Large intestine (tissue), 3 donors: ENCODE data around the gene PCDHB13. TPM values are rescaled to one million over a fixed set of nuclear protein-coding genes. Genes with fewer than 3 reads are reported as not detected.
"Not testable (repeated sequence)": the region's sequence is repeated elsewhere in the genome, so short reads cannot be mapped to it uniquely, and the experiment has no call there.

Experiments used
- DNase-seq, 2 donors: peaks; one replicate each; pipeline versions ENCODE4 v3.0.0 to v3.0.0-alpha.2; 2013
- H3K27ac ChIP-seq: one replicate; pipeline ENCODE4 v1.5.1; 2013; ENCODE audit warnings: low read length
- H3K27me3 ChIP-seq: 2 replicates; pipeline ENCODE4 v1.6.1; 2013; ENCODE audit warnings: low read length; ENCODE audit not compliant: control insufficient read depth, insufficient read depth
- H3K36me3 ChIP-seq: 2 replicates; pipeline ENCODE4 v1.6.1; 2013; ENCODE audit warnings: low read length; ENCODE audit not compliant: control insufficient read depth, insufficient read depth
- H3K4me1 ChIP-seq: one replicate; pipeline ENCODE4 v1.6.1; 2013; ENCODE audit warnings: low read length; ENCODE audit not compliant: control insufficient read depth, insufficient read depth
- H3K4me3 ChIP-seq: one replicate; pipeline ENCODE4 v1.5.1; 2013; ENCODE audit warnings: low read length
- H3K9me3 ChIP-seq: one replicate; pipeline ENCODE4 v1.6.1; 2013; ENCODE audit warnings: mild to moderate bottlenecking, low read depth, low read length, moderate library complexity; ENCODE audit not compliant: control insufficient read depth
- WGBS: methylation state at CpG from one replicate; pipeline ENCODE4 v1.1.5; 2013; ENCODE audit warnings: low lambda C conversion rate; ENCODE audit not compliant: insufficient coverage; 5-methylcytosine and 5-hydroxymethylcytosine counted together
- polyA plus RNA-seq: library from polyadenylated mRNA; unstranded; fragments of 120-200 nt; gene quantifications from one replicate; pipeline ENCODE4 v1.2.1, GENCODE V29; 2013

Gene PCDHB13
- polyA plus RNA-seq, 1 donor = 1.4 TPM

DNA sequence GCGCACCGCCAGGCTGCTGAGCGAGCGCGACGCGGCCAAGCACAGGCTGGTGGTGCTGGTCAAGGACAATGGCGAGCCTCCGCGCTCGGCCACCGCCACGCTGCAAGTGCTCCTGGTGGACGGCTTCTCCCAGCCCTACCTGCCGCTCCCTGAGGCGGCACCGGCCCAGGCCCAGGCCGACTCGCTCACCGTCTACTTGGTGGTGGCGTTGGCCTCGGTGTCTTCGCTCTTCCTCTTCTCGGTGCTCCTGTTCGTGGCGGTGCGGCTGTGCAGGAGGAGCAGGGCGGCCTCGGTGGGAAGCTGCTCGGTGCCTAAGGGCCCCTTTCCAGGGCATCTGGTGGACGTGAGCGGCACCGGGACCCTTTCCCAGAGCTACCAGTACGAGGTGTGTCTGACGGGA is 12.1 kb upstream of the PCDHB13 start:
- peaks cover 15% of the 10 kb centered on the region for H3K9me3 ChIP-seq
- not testable (repeated sequence) for H3K4me1 ChIP-seq, DNase-seq, H3K27me3 ChIP-seq, H3K27ac ChIP-seq, H3K36me3 ChIP-seq, H3K4me3 ChIP-seq
- WGBS = no CpG with 5 or more reads among the region's 35 CpGs

DNA sequence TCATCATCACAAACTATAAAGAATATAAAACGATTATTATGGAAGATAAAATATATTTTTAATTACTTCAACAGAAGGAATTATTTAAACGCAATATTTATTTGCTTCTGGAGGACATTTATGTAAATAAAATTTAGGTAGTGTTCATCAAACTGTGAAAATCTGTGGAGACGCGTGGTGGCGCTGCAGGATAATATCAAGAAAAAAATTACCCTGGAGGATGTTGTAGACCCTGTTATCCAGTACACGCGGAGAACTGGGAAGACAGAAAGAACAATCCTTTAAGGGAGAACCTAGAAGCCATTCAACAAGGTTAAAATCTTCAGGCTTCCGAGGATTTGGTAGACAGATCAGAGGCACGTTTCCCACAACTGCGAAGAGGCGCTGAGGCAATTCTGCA is 5.2 kb upstream of the PCDHB13 start, which contains the start of gene PCDHB12:
PCDHB12 (plus strand) TSS at position 242 of the 400 bp plus-strand sequence. CDS start 189 bp downstream, outside the sequence.
- Histone ChIP-seq H3K27ac (no peak within 1 kb of the TSS), H3K27me3 (peaks cover 7% of the 10 kb centered on the region), H3K9me3 (peaks cover 10% of the 10 kb centered on the region), H3K4me1 (no peaks in the 10 kb centered on the region), H3K36me3 (no peaks in the 10 kb centered on the region), H3K4me3 (no peak within 1 kb of the TSS)
- WGBS = 17% methylated on average over 2 of the region's 11 CpGs
- no peak for DNase-seq

DNA sequence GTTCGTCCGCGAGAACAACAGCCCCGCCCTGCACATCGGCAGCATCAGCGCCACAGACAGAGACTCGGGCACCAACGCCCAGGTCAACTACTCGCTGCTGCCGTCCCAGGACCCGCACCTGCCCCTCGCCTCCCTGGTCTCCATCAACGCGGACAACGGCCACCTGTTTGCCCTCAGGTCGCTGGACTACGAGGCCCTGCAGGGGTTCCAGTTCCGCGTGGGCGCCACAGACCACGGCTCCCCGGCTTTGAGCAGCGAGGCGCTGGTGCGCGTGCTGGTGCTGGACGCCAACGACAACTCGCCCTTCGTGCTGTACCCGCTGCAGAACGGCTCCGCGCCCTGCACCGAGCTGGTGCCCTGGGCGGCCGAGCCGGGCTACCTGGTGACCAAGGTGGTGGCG is 3.4 kb upstream of the PCDHB13 start:
- not testable (repeated sequence) for DNase-seq, H3K4me3 ChIP-seq, H3K36me3 ChIP-seq, H3K27me3 ChIP-seq, H3K4me1 ChIP-seq, H3K27ac ChIP-seq
- no CpG with 5 or more reads among the region's 39 CpGs for WGBS
- peaks cover 11% of the 10 kb centered on the region for H3K9me3 ChIP-seq

DNA sequence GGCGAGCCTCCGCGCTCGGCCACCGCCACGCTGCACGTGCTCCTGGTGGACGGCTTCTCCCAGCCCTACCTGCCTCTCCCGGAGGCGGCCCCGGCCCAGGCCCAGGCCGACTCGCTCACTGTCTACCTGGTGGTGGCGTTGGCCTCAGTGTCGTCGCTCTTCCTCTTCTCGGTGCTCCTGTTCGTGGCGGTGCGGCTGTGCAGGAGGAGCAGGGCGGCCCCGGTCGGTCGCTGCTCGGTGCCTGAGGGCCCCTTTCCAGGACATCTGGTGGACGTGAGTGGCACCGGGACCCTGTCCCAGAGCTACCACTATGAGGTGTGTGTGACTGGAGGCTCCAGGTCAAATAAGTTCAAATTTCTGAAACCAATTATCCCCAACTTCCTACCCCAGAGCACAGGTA is 2.9 kb upstream of the PCDHB13 start:
- H3K27ac ChIP-seq, H3K27me3 ChIP-seq, H3K36me3 ChIP-seq, DNase-seq, H3K4me3 ChIP-seq, H3K4me1 ChIP-seq: not testable (repeated sequence)
- H3K9me3 ChIP-seq = peaks cover 15% of the 10 kb centered on the region
- WGBS = no CpG with 5 or more reads among the region's 27 CpGs

DNA sequence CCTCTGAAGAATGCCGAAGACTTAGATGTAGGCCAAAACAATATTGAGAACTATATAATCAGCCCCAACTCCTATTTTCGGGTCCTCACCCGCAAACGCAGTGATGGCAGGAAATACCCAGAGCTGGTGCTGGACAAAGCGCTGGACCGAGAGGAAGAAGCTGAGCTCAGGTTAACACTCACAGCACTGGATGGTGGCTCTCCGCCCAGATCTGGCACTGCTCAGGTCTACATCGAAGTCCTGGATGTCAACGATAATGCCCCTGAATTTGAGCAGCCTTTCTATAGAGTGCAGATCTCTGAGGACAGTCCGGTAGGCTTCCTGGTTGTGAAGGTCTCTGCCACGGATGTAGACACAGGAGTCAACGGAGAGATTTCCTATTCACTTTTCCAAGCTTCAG is 864 bp downstream of the PCDHB13 start:
- WGBS = 50% methylated on average over 1 of the region's 12 CpGs
- not testable (repeated sequence) for H3K36me3 ChIP-seq, H3K4me1 ChIP-seq, H3K27ac ChIP-seq, H3K27me3 ChIP-seq, H3K4me3 ChIP-seq, DNase-seq
- H3K9me3 ChIP-seq = peaks cover 25% of the 10 kb centered on the region

DNA sequence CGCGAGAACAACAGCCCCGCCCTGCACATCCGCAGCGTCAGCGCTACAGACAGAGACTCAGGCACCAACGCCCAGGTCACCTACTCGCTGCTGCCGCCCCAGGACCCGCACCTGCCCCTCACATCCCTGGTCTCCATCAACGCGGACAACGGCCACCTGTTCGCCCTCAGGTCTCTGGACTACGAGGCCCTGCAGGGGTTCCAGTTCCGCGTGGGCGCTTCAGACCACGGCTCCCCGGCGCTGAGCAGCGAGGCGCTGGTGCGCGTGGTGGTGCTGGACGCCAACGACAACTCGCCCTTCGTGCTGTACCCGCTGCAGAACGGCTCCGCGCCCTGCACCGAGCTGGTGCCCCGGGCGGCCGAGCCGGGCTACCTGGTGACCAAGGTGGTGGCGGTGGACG is 1.8 kb downstream of the PCDHB13 start:
- H3K9me3 ChIP-seq = peaks cover 20% of the 10 kb centered on the region
- H3K27me3 ChIP-seq, H3K27ac ChIP-seq, H3K36me3 ChIP-seq, H3K4me3 ChIP-seq, DNase-seq, H3K4me1 ChIP-seq: not testable (repeated sequence)
- no CpG with 5 or more reads among the region's 40 CpGs for WGBS

DNA sequence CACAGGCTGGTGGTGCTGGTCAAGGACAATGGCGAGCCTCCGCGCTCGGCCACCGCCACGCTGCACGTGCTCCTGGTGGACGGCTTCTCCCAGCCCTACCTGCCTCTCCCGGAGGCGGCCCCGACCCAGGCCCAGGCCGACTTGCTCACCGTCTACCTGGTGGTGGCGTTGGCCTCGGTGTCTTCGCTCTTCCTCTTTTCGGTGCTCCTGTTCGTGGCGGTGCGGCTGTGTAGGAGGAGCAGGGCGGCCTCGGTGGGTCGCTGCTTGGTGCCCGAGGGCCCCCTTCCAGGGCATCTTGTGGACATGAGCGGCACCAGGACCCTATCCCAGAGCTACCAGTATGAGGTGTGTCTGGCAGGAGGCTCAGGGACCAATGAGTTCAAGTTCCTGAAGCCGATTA is 2.3 kb downstream of the PCDHB13 start:
- not testable (repeated sequence) for H3K27me3 ChIP-seq, DNase-seq, H3K4me1 ChIP-seq, H3K36me3 ChIP-seq, H3K4me3 ChIP-seq, H3K27ac ChIP-seq
- peaks cover 16% of the 10 kb centered on the region for H3K9me3 ChIP-seq
- no CpG with 5 or more reads among the region's 26 CpGs for WGBS

DNA sequence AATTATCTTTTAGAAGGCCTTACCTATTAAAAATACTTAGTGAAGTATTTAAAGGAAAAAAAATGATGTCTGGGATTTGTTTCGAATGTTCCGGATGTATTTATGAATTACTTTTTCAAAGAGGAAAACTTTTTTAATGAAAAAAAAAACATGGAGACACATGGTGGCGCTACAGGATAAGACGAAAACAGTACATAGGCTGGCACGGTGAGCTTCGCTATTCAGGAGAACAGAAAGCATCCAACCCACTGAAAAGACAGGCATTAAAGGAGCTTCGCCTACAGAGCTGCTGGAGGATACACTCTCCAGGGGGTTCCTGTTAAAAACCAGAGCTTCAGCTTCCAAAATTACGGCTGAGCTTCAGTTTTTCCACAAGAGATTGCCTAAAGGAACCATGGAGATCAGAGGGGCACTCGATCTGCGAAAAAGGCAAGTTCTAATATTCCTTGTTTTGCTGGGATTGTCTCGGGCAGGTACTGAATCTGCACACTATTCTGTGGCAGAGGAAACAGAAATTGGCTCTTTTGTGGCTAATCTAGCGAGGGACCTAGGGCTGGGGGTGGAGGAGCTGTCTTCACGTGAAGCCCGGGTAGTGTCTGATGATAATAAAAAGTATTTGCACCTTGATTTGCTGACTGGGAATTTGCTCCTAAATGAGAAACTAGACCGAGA is 9.5 kb downstream of the PCDHB13 start, which contains the start of gene PCDHB14:
PCDHB14 (plus strand) TSS at position 232 of the 672 bp plus-strand sequence; CDS start at position 395, 163 bp downstream.
- 17% methylated on average over 3 of the region's 15 CpGs for WGBS
- no peaks in the 10 kb centered on the region for H3K36me3 ChIP-seq
- no peak within 1 kb of the TSS for H3K27ac ChIP-seq
- H3K9me3 ChIP-seq = peaks cover 16% of the 10 kb centered on the region
- H3K27me3 ChIP-seq = peaks cover 2% of the 10 kb centered on the region
- H3K4me1 ChIP-seq = no peaks in the 10 kb centered on the region
- H3K4me3 ChIP-seq = no peak within 1 kb of the TSS
- DNase-seq = no peak

DNA sequence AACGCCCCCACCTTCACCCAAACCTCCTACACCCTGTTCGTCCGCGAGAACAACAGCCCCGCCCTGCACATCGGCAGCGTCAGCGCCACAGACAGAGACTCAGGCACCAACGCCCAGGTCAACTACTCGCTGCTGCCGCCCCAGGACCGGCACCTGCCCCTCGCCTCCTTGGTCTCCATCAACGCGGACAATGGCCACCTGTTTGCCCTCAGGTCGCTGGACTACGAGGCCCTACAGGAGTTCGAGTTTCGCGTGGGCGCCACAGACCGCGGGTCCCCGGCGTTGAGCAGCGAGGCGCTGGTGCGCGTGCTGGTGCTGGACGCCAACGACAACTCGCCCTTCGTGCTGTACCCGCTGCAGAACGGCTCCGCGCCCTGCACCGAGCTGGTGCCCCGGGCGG is 11.1 kb downstream of the PCDHB13 start:
- H3K9me3 ChIP-seq = peaks cover 11% of the 10 kb centered on the region
- not testable (repeated sequence) for H3K27ac ChIP-seq, H3K4me3 ChIP-seq, H3K4me1 ChIP-seq, DNase-seq, H3K27me3 ChIP-seq, H3K36me3 ChIP-seq
- no CpG with 5 or more reads among the region's 40 CpGs for WGBS

DNA sequence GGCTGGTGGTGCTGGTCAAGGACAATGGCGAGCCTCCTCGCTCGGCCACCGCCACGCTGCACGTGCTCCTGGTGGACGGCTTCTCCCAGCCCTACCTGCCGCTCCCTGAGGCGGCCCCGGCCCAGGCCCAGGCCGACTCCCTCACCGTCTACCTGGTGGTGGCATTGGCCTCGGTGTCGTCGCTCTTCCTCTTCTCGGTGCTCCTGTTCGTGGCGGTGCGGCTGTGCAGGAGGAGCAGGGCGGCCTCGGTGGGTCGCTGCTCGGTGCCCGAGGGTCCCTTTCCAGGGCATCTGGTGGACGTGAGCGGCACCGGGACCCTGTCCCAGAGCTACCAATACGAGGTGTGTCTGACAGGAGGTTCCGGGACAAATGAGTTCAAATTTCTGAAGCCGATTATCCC is 11.7 kb downstream of the PCDHB13 start:
- H3K9me3 ChIP-seq = peaks cover 11% of the 10 kb centered on the region
- not testable (repeated sequence) for H3K4me1 ChIP-seq, H3K27ac ChIP-seq, H3K4me3 ChIP-seq, H3K36me3 ChIP-seq, DNase-seq, H3K27me3 ChIP-seq
- WGBS = no CpG with 5 or more reads among the region's 30 CpGs

DNA sequence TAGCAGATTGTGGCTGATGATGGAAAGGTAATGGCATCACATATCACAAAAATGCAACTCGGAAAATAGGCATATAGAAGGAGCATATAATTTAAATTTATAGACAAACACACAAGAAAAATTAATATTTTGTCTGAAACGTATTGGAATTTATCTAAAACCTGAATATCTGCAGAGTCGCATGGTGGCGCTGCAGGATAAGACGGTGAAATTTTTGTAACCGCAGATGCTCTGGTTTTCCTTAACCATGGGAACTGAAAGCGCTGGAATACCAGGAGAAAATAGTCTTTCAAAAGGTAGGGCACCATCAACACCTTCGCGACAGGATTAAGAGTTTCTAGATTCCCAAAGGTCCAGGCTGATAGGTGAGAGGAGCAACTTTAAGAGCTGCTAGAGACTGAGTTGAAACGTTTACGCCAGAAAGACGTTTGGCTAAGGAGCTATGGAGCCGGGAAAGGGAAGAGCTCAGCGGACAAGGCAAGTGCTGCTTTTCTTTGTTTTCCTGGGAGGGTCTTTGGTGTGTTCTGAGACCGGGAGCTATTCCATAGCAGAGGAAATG is 20.5 kb downstream of the PCDHB13 start:
- no peak overlapping the region for H3K4me3 ChIP-seq
- no peak for DNase-seq
- H3K27ac ChIP-seq = no peak overlapping the region
- H3K36me3 ChIP-seq = no peaks in the 10 kb centered on the region
- H3K27me3 ChIP-seq = peaks cover 11% of the 10 kb centered on the region
- 7% methylated on average over 5 of the region's 15 CpGs for WGBS
- peaks cover 19% of the 10 kb centered on the region for H3K9me3 ChIP-seq
- no peaks in the 10 kb centered on the region for H3K4me1 ChIP-seq
